Measurements from ENCODE around the gene MEIOB. TPM values are rescaled to one million over a fixed set of nuclear protein-coding genes. Genes with fewer than 3 reads are reported as not detected.

The MEIOB gene
- total and polyA plus RNA-seq, 2 experiments from 2014 or later = 0.14 TPM; not detected in 1

GRCh38 chr16:1915732-1916639, 44.0 kb upstream of the MEIOB start:
- Histone ChIP-seq H3K27ac (no peak overlapping the region), H3K4me2 (ENCODE audit: unreplicated experiment) (no peak overlapping the region), H3K4me3 (no peak overlapping the region), H3K36me3 (ENCODE audit: low read depth) (no peaks in the 10 kb centered on the region), H4K20me1 (ENCODE audit: insufficient read depth) (no peaks in the 10 kb centered on the region), H3K27me3 (replicated peaks; ENCODE audit: insufficient read depth) (peaks cover 41% of the 10 kb centered on the region), H3K79me2 (ENCODE audit: insufficient read depth) (no peaks in the 10 kb centered on the region), H3F3A (ENCODE audit: insufficient read depth) (no peaks in the 10 kb centered on the region), H3K4me1 (ENCODE audit: insufficient read depth) (no peaks in the 10 kb centered on the region), H2AFZ (no peak overlapping the region), H3K9me2 (ENCODE audit: insufficient read depth) (no peaks in the 10 kb centered on the region), H3K9ac (no peak overlapping the region), H3K9me3 (ENCODE audit: low read depth) (no peaks in the 10 kb centered on the region)
- no peak for DNase-seq
- in situ Hi-C loops (cut with MboI) = no loop called here
- TF ChIP-seq EZH2phosphoT487 (IDR thresholded peaks at IDR 0.05; ENCODE audit: insufficient read depth, low read depth) = no peak
- WGBS, 2 experiments (ENCODE audit: low coverage in 1 of 2, low lambda C conversion rate in 2 of 2, missing lambda C conversion rate in 2 of 2) = 62 to 68% methylated on average over 21 to 25 of the region's 25 CpGs

DNA sequence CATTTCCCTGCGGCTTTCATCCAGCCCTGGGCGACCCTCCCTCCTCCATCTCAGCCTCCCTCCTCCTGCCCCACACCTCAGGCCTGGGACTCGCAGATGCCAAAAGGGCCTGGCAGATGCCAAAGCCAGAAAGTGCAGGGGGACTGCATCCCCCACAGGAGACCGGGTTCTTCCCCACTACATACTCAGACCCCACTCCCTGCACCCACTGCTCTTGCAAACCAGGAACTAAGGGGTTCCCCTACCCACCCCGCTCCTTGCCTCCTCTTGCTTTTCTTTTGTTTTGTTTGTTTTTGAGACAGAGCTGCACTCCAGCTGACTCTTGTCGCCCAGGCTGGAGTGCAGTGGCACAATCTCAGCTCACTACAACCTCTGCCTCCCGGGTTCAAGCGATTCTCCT, 43.0 kb upstream of the MEIOB start:
- 48 to 61% methylated on average over 6 to 8 of the region's 8 CpGs for WGBS, 2 experiments (ENCODE audit: low coverage in 1 of 2, low lambda C conversion rate in 2 of 2, missing lambda C conversion rate in 2 of 2)
- in situ Hi-C loops (cut with MboI) = no loop called here
- H3K4me1 ChIP-seq (ENCODE audit: insufficient read depth) = no peaks in the 10 kb centered on the region
- no peak overlapping the region for H3K4me3 ChIP-seq
- H3K4me2 ChIP-seq (ENCODE audit: unreplicated experiment) = no peak overlapping the region
- no peak overlapping the region for H3K9ac ChIP-seq
- H3K27ac ChIP-seq = no peak overlapping the region
- H3K9me2 ChIP-seq (ENCODE audit: insufficient read depth) = no peaks in the 10 kb centered on the region
- H3K36me3 ChIP-seq (ENCODE audit: low read depth) = no peaks in the 10 kb centered on the region
- peaks cover 36% of the 10 kb centered on the region for H3K27me3 ChIP-seq (replicated peaks; ENCODE audit: insufficient read depth)
- H3K79me2 ChIP-seq (ENCODE audit: insufficient read depth) = no peaks in the 10 kb centered on the region
- H2AFZ ChIP-seq = no peak overlapping the region
- H3F3A ChIP-seq (ENCODE audit: insufficient read depth) = no peaks in the 10 kb centered on the region
- TF ChIP-seq EZH2 (IDR thresholded peaks at IDR 0.05; ENCODE audit: insufficient read depth, poor library complexity, severe bottlenecking) = no peak
- no peak for TF ChIP-seq EZH2phosphoT487 (IDR thresholded peaks at IDR 0.05; ENCODE audit: insufficient read depth, low read depth)
- H4K20me1 ChIP-seq (ENCODE audit: insufficient read depth) = no peaks in the 10 kb centered on the region
- H3K9me3 ChIP-seq (ENCODE audit: low read depth) = no peaks in the 10 kb centered on the region
- DNase-seq = no peak

DNA sequence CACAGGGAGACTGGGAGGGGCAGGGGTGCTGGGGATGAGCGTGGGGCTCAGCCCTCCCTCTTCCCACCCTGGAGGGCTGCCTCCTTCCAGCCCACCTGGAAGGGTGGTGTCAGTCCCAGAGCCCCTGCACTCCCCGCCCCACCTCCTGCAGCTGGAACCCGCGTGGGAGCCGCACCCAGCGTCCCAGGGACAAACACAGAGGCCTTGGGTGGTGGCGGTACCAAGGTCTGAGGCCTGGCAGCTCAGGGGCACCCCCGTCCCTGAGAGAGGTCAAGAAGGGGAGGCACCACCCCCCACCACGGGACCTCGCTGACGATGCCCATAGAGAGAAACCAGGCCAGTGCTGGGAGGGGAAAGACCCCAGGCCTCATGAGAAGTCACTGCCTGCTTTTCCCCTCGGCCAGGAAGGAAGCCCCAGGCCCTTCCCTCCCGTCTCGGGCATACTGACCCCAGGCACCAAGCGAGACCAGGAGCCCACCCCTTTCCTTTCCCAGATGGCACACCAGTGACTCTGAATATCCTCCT, 42.2 kb upstream of the MEIOB start:
- no peak for DNase-seq
- no peak for TF ChIP-seq EZH2phosphoT487 (IDR thresholded peaks at IDR 0.05; ENCODE audit: insufficient read depth, low read depth)
- no peak for TF ChIP-seq EZH2 (IDR thresholded peaks at IDR 0.05; ENCODE audit: insufficient read depth, poor library complexity, severe bottlenecking)
- no peaks in the 10 kb centered on the region for H3K79me2 ChIP-seq (ENCODE audit: insufficient read depth)
- WGBS, 2 experiments (ENCODE audit: low coverage in 1 of 2, low lambda C conversion rate in 2 of 2, missing lambda C conversion rate in 2 of 2) = 29 to 36% methylated on average over 12 to 13 of the region's 15 CpGs
- no peaks in the 10 kb centered on the region for H3K9me3 ChIP-seq (ENCODE audit: low read depth)
- no peaks in the 10 kb centered on the region for H3K36me3 ChIP-seq (ENCODE audit: low read depth)
- no peaks in the 10 kb centered on the region for H4K20me1 ChIP-seq (ENCODE audit: insufficient read depth)
- H3K9me2 ChIP-seq (ENCODE audit: insufficient read depth) = no peaks in the 10 kb centered on the region
- H3K4me3 ChIP-seq = no peak overlapping the region
- no peaks in the 10 kb centered on the region for H3K4me1 ChIP-seq (ENCODE audit: insufficient read depth)
- in situ Hi-C loops (cut with MboI) = no loop called here
- H3K4me2 ChIP-seq (ENCODE audit: unreplicated experiment) = no peak overlapping the region
- no peak overlapping the region for H3K27ac ChIP-seq
- no peak overlapping the region for H3K9ac ChIP-seq
- H2AFZ ChIP-seq = no peak overlapping the region
- H3F3A ChIP-seq (ENCODE audit: insufficient read depth) = no peaks in the 10 kb centered on the region
- H3K27me3 ChIP-seq (replicated peaks; ENCODE audit: insufficient read depth) = peaks cover 30% of the 10 kb centered on the region

DNA sequence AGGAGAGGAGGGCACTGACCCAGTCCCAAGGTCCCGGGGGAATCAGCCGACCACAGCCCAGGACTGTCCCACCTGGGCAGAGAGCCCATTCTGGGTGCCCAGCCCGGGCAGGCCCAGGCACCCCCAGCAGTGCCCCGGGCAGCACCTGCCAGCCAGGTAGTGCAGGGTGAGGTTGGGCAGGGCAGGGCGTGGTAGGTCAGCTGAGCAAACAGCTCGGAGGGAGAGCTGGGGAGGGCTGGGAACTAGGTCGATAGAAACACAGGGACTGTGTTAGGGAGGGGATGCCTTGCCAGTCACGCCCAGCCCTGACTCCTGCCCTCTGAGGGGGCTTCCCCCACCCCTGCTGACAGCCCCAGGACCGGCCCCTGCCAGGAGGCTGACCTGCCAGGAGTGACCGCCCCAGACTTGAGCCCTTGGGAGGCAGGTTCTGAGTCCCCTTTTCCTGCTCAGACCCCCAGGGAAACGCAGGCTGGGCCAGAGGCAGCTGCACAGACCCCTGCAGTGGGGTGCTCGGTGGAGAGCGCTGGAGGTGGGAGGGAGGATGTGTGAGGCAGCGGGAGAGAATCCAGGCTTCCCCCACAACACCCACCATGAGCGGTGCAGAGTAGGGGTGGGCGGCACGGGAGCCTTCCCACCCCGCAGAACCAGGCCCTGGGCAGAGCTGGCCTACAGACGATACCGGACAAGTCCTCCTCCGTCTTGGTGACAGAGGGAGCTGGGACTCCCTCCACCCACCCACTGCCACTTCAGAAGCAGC, 41.5 kb upstream of the MEIOB start:
- in situ Hi-C loops (cut with MboI) = no loop called here
- 33 to 48% methylated on average over 14 to 17 of the region's 21 CpGs for WGBS, 2 experiments (ENCODE audit: low coverage in 1 of 2, low lambda C conversion rate in 2 of 2, missing lambda C conversion rate in 2 of 2)
- no peaks in the 10 kb centered on the region for H3K9me2 ChIP-seq (ENCODE audit: insufficient read depth)
- no peaks in the 10 kb centered on the region for H3K79me2 ChIP-seq (ENCODE audit: insufficient read depth)
- no peak overlapping the region for H3K9ac ChIP-seq
- no peaks in the 10 kb centered on the region for H3F3A ChIP-seq (ENCODE audit: insufficient read depth)
- peaks cover 23% of the 10 kb centered on the region for H3K27me3 ChIP-seq (replicated peaks; ENCODE audit: insufficient read depth)
- no peak overlapping the region for H3K4me3 ChIP-seq
- no peak overlapping the region for H3K27ac ChIP-seq
- DNase-seq = no peak
- no peaks in the 10 kb centered on the region for H4K20me1 ChIP-seq (ENCODE audit: insufficient read depth)
- H3K4me1 ChIP-seq (ENCODE audit: insufficient read depth) = no peaks in the 10 kb centered on the region
- no peaks in the 10 kb centered on the region for H3K36me3 ChIP-seq (ENCODE audit: low read depth)
- no peaks in the 10 kb centered on the region for H3K9me3 ChIP-seq (ENCODE audit: low read depth)
- no peak overlapping the region for H3K4me2 ChIP-seq (ENCODE audit: unreplicated experiment)
- TF ChIP-seq EZH2 (IDR thresholded peaks at IDR 0.05; ENCODE audit: insufficient read depth, poor library complexity, severe bottlenecking) = no peak
- TF ChIP-seq EZH2phosphoT487 (IDR thresholded peaks at IDR 0.05; ENCODE audit: insufficient read depth, low read depth) = no peak
- no peak overlapping the region for H2AFZ ChIP-seq
